GM19238 (cell line): ENCODE measurements around the gene VPS13A.
"Not testable (repeated sequence)": the region's sequence is repeated elsewhere in the genome, so short reads cannot be mapped to it uniquely, and the experiment has no call there.

Source experiments
- DNase-seq: peaks from one replicate; pipeline ENCODE4 v3.0.0; 2011; ENCODE audit warnings: low spot score; ENCODE audit not compliant: insufficient read length

The VPS13A gene

DNA sequence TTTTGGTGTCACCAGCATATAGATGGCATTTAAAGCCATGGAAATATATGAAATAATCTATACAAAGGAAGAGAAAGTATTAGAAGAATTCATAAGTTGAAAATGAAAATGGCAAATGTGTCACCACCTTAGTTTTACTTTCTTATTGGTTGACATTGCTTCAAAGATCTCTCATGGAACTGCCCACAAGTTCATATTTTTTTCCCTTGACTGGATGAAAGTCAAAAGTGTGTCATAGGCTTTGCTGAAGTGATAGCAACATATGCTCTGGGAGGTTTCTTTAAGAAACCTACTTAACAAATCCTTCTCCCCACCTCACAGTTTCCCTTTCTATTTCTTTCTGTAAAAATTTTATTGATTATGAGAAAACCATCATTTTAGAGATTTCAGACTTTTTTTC is 127.2 kb downstream of the VPS13A start:
- no peak for DNase-seq

DNA sequence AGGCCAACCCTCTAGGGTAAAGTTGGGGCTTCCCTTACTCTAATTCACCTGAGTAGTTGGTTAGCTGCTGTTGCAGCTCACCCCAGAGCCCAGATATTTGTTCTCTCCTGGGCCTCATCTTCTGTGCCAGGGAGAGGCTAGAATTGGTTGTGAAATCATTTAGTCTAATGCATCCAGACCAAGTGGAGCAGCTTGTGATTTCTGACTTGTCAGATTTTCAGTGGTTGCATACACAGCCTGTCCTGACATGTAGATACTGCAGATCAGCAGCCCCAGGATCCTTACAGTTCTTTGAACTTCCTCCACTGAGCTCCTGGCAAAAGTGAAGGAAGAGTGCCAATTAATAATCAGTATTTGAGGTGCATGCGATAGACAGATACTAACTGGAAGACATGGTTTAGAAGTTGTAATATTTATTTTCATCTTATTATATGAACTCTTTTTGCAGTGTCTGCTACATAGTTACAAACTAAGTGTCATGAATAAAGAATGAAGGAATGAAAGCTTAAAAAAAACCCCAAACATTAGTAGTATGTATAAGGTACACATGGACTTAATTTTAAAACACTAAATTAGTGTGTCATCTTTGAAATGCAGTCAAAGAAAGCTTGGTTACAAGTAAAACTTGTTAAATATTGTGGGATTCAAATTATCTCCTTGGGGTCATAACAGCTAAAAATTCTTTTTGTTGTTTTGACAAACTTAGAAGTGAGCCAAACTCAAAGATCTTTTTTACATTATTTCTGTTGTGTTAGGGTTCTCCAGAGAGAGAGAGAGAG is 128.5 kb downstream of the VPS13A start:
- DNase-seq: no peak

DNA sequence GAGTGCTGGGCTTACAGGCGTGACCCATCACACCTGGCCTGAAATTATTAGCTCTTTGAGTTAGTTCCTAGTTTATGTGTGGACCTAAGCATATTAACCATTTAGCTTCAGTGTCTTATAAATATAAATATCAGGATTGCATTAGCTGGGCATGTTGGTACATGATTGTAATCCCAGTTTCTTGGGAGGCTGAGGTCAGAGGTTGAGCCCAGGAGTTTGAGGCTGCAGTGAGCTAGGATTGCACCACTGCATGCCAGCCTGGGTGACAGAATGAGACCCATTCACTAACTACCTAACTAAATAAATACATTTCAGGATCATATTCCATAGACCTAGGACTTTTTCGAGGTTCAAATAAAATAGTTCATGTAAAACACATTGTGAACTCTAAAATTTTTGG is 129.8 kb downstream of the VPS13A start:
- DNase-seq: no peak

DNA sequence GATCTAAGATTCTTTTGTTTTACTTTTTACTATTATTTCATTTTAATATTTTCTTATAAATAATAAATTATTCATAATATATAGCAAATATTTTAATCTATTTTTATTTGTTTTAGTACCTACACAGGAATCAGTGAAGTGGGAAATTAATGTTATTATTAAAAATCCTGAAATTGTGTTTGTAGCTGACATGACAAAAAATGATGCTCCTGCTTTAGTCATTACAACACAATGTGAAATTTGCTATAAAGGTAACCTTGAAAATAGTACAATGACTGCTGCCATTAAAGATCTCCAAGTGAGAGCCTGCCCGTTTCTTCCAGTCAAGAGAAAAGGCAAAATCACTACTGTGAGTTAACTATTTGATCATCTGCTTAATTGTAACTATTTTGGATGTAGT is 138.7 kb downstream of the VPS13A start:
- no peak for DNase-seq

DNA sequence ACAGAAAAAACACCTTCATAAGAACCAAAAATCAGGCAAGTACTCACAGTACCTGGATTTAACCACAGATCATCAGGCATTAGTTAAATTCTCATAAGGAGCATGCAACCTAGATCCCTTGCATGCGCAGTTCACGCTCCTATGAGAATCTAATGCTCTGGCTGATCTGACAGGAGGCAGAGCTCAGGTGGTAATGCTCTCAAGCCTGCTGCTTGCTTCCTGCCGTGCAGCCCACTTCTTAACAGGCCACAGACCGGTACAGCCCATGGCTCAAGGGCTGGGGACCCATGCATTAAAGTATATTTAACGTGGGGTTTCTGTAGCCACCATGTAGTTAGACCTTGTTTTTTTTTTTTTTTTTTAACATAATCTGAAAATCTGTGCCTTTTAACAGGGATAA is 147.7 kb downstream of the VPS13A start:
- no peak for DNase-seq

DNA sequence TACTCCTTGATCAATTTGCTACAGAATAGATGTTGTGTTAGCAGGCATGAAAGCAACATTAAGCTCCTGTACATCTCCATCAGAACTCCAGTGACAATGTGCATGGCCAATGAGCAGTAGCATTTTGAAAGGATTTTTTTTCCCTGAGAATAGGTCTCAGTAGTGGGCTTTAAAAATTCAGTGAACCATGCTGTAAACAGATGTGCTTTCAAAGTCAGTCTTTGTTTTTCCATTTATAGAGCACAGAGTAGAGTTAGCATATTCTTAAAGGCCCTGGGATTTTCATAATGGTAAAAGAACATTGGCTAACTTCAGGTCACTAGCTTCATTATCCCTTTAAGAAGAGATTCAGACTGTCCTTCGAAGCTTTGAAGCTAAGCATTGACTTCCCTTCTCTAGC is 150.8 kb downstream of the VPS13A start:
- DNase-seq: no peak

DNA sequence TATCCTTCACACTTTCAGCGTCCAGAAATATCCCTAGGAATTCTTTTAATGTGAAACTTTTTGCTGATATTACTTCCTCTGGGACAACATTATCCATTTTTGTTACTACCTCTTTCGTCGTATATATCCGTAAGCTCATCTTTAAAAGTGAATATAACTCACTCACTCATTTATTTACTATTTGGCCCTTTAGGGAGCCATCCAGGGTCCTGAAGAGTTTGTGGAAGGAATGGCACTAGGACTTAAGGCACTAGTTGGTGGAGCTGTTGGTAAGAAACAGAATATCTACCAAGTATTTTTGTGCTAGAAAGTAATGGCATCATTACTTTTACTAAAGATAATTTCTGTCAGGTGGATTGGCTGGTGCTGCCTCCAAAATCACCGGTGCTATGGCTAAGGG is 192.7 kb downstream of the VPS13A start:
- DNase-seq: no peak

DNA sequence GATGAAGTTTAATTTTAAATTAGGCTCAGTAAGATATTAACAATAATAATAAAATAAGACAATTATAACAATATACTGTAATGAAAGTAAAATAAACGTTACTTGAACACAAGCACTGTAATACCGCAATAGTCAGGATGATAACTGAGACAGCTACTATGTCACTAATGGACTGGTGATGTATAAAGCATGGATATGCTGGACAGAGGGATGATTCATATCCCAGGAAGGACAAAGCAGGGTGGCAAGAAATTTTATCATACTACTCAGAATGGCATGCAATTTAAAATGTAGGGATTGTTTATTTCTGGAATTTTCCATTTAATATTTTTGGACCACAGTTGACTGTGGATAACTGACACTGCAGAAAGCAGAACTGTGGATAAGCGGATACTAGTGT is 196.9 kb downstream of the VPS13A start:
- no peak for DNase-seq

DNA sequence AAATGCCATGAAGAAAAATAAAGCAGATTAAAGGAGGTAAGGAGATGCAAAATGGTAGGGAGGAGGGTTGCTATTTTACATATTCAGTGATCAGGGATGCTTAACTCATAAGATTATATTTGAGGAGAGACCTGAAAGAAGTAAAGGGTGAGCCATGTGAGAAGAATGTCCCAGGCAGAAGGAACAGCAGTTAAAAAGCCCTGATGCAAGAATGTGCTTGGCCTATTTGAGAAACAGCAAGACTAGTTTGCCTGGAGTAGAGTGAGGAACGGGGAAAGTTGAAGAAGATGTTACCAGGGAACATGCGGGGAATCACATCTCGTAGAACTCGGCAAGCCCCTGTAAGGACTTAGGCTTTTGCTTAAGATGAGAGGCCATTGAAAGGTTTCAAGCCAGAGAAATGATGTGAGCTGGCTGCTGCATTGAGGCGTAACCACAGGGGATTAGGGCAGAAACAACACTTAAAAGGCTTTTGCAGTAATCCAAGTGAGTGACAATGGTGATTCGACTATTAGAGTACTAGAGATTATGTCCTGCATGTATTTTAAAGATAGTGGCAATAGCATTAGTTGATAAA is 198.7 kb downstream of the VPS13A start:
- no peak for DNase-seq

DNA sequence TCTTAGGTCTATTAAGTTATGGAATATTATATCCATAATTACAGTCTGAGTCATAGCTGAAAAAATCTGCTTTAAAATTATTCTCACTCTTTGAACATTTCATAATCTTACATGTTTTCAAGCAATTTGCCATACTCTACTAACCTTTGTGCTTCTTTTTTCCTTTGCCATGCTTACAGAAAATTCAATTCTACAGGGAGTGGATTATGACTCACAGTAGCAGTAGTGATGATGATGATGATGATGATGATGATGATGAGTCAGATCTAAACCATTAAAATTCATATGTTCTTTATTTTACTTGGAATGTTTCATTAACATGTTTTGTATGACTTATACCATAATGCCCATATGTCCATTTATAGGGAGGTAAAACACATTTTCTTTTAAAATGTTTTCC is 207.1 kb downstream of the VPS13A start:
- no peak for DNase-seq

DNA sequence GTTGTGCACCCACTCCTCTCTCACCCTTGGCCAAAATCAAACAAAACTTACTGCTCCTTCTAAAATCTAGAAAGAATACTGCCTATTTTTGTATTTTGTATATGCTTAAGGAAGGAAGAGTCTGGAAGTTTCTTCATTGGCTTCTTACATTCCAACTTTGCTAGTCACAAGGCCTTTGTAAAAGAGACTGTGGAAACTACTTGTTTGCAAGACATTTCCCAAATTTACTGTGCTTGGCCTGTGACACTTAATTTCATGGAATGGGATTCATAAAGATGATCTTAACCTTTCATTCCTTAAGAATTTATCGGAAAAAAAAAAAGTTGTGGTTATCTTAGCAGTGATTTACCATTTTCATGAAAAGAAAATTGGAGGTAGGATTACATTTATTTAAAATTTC is 208.9 kb downstream of the VPS13A start:
- no peak for DNase-seq

DNA sequence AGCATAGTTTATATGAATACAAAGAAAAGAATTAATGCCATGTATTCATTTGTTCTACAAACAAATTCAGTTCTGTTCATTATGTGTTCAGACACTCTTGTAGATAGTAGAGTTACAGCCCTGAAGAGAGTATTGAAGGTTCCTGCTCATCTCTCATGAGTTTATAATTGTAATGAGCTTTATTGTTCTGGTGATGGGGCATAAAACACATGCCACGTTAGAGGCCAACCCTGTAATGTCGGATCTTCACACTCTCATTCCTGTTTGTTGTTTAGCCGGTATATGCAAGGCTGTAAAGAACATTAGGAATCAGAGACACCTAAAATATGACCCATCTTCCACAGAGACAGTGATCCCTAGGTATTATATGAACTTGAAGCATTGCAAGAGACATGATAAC is 214.5 kb downstream of the VPS13A start:
- DNase-seq: no peak

DNA sequence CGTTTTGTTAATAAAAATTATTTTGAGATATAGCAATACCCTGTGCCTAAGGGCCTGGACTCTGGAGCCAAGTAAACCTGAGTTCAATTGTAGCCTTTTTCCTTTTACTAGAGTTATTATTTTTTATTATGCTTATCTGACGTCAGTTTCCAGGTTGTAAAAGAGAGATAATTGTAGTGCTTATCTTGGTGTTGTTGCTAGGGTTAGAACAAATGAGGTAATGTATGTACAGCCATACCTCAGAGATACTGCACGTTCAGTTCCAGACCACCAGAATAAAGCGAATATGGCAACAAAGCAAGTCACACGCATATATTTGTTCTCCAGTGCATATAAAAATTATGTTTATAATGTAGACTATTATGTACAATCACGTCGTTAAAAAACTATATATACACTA is 215.0 kb downstream of the VPS13A start:
- DNase-seq: no peak

DNA sequence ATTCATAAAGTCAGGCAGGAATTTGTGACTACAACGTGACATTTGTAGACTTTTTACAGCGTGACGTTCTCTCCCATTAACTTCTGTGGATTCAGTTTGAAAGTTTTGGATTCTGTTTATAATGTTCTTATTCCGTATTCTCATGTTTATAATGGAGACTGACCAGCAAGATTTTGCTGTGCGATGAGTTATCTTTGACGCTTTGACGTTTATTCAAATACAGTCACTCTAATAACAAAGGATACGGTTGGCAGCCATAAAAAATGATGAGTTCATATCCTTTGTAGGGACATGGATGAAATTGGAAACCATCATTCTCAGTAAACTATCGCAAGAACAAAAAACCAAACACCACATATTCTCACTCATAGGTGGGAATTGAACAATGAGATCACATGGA is 221.2 kb downstream of the VPS13A start:
- not testable (repeated sequence) for DNase-seq

DNA sequence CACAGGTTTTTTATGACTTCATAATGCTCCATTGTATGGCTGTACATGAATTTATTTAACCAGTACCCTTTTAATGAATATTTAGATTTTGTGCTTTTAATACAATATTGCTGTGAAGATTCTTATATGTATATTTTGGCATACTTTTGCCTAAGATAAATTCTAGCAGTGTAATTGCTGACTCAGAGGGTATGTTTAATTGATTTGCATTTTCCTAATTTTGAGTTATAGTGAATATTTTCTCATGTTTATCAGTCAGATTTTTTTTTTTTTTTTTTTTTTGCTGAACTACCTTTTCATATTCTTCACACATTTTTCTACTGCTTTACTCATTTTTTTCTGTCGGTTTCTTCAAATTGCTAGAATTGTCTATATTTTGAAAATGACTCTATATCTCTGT is 222.6 kb downstream of the VPS13A start:
- DNase-seq: no peak

DNA sequence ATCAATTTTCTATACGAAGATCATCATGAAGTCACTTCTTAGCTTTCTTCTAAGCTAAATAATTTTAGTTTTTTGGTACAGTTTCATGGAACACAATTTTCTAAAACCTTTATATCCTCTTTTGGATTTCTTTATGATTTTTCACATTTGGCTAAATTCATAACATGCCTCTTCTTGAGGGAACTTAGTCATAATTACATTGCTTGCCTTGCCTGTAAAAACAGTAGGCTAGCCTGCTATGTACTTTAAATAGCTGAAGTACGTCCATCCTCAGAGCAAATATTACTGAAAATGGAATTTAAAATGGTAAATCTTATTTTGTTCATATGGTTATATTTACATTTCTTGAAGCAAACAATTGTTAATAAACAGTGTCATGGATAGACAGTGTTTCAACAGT is 225.0 kb downstream of the VPS13A start:
- no peak for DNase-seq

DNA sequence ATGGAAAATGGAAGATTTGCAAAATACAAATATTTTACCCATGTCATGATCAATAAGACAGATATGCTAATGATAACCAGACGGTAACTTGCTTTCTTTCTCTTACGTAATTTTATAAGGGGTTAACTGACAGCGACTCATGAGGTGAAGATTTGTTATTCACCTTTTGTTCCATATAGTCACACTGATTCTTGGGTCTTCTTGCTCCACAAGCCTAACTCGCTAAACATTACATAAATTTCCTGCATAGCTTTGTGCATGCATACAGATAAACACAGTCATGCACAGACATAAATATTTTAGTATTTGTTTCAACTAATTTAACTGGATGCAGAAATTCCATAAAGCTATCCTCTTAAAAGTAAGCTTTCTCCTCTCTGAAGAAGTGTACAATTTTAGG is 225.9 kb downstream of the VPS13A start:
- DNase-seq: no peak

DNA sequence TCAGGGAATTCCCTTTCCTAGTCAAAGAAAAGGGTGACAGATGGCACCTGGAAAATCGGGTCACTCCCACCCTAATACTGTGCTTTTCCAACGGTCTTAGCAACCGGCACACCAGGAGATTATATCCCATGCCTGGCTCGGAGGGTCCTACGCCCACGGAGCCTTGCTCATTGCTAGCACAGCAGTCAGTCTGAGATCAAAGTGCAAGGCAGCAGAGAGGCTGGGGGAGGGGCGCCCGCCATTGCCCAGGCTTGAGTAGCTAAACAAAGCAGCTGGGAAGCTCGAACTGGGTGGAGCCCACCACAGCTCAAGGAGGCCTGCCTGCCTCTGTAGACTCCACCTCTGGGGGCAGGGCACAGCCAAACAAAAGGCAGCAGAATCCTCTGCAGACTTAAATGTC is 231.2 kb downstream of the VPS13A start:
- DNase-seq: not testable (repeated sequence)

DNA sequence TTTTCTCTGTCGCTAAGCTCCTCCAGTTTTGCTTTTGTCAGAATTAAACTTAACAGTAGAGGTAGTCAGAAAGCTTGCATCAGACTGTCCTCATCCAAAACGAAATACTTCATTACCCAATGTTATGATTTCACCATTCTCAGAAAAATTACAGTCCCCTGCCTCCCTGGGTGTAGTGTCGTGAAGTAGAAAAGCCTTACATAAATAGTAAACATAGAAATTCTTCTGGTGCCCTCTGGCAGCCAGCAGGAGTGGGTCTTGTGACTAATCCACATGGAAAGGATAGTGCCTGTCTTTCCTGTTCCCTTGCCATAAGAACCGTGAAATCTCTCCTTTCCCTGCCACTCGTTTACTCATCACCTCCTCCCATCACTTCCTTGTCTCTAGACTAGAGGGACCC is 240.2 kb downstream of the VPS13A start:
- DNase-seq: no peak

DNA sequence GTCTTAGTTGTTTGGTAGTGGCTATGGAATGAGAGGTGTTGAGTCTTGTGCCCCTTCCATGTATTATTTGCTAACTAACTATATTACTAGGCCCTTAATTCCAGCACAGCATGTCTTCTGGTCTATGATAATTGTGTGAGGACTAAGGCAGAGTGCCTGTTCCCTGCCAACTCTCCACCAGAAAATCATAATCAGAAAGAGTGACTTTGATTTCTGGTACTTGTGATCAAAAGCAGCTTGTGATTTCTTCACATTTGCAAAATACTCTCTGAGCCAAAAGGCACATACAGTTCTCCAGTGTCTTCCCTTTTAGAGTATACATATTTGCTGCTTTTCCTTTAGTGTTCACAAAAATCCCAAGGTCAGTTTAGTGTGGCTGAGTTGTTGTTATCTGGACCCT is 240.9 kb downstream of the VPS13A start:
- no peak for DNase-seq

DNA sequence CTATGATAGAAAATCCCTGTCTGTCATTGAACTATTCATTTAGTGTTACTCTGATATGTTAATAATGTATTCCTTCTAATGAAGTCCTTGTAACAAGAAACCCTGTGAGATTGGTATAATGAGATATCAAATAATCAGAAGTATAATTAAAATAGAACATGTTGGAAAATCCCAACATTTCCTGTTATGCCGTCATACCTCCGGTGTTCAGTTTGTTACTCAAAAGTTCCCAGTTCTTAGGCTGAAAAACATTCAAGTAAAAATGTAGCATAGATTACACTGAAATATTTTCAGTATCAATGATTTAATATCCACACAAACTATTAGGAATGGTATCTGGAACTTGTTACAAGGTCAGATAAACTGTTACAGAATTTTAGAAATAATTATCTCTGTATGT is 243.3 kb downstream of the VPS13A start:
- no peak for DNase-seq

DNA sequence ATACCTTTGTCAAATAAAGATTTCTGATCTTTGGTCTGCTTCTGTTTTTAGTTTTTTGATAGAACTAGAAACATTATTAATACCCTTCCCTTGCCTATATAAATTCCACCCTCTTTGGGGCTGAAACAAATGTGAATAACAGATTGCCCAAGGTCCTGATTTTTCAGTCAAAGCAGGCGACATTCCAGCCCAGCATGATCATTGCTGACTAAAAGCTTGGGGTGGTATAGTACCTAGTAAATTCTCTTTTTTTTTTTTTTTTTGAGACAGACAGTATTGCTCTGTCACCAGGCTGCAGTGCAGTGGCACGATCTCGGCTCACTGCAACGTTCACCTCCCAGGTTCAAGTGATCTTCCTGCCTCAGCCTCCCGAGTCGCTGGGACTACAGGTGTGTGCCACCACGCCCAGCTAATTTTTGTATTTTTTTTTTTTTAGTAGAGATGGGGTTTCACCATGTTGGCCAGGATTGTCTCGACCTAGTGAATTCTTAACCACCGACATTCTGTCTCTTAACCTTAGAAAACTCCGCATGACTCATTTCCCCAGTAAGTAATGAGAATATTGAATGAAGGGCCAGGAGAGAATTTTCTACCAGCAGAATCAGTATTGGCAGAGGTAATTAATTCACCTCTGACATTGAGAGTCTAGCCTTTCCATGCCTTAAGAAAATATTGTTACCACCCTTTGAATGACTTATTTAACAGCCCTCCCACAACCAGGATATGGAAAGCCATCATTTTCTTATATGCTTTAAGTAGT is 244.4 kb downstream of the VPS13A start:
- DNase-seq: no peak

DNA sequence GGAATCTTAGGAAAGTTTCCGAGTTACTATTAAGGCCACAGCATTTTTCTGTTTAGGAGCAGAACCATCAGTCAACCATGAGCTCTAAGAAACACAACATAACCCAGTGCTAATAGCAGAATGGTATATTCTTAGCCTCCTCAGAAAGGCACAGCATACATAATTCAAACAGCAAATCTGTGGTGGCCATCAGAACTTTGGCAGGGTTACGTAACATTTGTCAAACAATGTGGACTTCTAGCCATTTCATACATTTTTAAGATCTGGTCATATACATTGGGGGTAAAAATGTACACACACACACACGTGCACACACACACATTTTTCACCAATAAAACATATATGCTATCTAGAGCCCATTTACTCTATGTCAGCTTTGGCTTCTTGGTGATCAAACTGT is 245.6 kb downstream of the VPS13A start:
- DNase-seq: no peak
